ENCODE results near the gene ACOD1.
"Not testable (repeated sequence)": the region's sequence is repeated elsewhere in the genome, so short reads cannot be mapped to it uniquely, and the experiment has no call there.

The ACOD1 gene

GRCh38 chr13:76955193-76955592 is 6.9 kb downstream of the ACOD1 start:
- DNase-seq = no peak

GRCh38 chr13:76955661-76956060 is 7.3 kb downstream of the ACOD1 start:
- DNase-seq = no peak

- no peak for DNase-seq
Observed at GRCh38 chr13:76958841-76959432, 10.6 kb downstream of the ACOD1 start.

- DNase-seq = not testable (repeated sequence)
Observed at GRCh38 chr13:76959734-76960133, 11.4 kb downstream of the ACOD1 start.

GRCh38 chr13:76965759-76966421 is 17.6 kb downstream of the ACOD1 start:
- no peak for DNase-seq

GRCh38 chr13:76967031-76967430 is 18.7 kb downstream of the ACOD1 start:
- DNase-seq = no peak

- no peak for DNase-seq
Observed at GRCh38 chr13:76968041-76968440, 19.7 kb downstream of the ACOD1 start.

DNA sequence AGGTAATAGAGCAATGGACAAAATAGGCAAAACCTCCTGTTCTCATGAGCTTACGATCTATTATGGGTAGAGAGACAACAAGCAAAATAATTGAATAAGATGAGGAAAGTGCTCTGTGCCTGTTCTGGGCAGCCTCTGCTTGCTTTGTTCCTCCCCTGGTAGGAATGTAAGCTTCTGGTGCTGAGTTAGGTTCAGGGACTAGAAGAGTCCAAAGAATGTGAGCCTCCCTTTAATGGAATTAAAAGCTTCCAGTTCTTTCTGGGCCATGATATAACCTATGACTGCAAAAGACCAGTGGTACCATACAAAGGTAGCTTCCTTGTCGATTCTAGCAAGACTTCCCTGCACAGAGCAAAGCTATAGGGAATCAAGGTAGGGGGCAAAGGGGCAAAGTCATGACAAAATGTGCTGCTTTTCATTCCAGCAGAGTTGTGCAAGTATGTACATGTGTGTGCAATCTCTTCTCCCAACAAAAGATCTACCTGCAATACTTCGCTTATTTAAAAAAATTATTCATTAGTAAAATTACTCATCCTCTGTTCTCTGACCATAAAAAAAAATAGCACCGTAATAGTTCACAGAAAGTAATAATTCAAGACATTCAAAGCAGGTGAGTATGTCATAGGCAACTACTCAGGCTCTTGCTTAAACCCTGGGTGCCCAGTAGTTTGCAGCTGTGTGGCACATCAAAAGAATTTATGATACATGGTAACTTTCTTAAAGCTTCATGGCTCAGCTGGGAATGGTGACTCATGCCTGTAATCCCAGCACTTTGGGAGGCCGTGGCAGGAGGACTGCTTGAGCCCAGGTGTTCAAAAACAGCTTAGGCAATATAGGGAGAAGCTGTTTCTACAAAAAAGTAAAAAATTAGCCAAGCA is 21.4 kb downstream of the ACOD1 start:
- no peak for DNase-seq

- no peak for DNase-seq
Observed at GRCh38 chr13:76971215-76971614, 22.9 kb downstream of the ACOD1 start.

GRCh38 chr13:76971851-76972829 is 23.8 kb downstream of the ACOD1 start:
- DNase-seq = no peak

DNA sequence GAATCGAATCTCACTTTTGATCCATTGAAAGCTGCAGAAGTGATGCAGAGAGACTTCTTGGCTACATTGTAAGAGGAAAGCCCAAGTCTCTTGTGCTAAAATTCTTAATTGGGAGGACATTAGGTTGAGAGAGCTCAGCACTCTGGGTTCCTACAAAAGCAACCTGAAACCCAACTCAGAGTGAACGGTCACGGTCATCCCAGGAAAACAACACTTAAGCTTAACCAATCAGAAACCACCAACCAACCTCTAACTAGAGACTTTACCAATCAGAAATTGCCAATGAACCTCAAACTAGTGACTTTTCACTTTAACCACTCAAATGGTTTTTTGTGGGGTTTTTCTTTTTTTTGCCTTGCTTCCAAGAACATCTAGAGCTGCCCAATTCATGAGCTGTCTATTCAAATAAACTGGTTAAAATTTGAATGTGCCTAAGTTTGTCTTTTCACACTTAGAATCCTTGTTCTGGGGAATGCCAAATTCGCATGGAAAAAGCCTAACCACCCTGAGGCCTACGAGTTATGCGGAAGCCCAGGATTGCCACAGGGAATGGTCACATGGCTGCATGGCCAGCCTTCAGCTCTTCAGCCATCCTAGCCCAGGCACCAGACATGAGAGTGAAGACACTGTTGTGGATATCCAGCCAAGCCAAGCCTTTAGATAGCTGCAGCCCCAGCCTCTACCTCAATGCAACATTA is 25.8 kb downstream of the ACOD1 start:
- no peak for DNase-seq

- DNase-seq = no peak
Observed at GRCh38 chr13:76974618-76974975, 26.3 kb downstream of the ACOD1 start.

GRCh38 chr13:76975863-76976262 is 27.6 kb downstream of the ACOD1 start:
- DNase-seq = no peak

DNA sequence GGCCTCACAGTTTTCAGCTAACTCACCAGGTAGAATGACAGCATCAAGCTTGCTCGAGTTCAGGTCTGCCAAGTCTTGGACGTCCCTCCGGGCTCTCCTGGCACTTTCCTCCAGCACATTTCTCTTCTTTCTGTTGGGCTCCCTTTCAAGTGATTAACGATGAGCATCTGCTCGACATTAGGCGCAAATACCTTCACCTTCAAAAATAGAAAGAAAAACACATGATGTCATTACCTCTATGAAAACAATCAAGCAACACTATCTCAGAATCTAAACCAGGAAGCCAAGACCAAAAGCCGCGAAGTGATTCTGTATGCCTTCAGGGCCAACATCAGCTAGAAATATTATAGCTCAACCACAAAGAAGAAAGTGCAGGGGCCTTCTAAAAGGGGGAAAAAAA is 28.2 kb downstream of the ACOD1 start:
- DNase-seq = peak; percentile 35

DNA sequence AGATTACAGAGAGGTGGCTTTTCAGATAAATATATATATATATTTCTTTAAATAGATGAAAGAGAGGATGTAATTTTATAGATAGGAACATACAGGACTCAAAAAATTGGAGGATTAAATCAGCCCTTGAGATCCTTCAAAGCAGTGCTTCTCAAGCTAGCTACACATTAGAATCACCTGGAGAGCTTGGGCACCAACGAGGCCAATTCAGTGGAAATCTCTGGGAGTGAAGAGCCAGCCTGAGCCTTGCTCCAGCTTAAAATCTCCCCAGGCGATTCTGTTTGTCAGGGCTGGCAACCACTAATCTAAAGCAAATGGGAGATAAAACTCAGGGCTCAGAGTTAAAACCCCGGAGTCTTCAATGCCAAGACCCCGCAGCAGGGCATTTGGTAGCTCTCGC is 28.6 kb downstream of the ACOD1 start:
- DNase-seq = no peak

DNA sequence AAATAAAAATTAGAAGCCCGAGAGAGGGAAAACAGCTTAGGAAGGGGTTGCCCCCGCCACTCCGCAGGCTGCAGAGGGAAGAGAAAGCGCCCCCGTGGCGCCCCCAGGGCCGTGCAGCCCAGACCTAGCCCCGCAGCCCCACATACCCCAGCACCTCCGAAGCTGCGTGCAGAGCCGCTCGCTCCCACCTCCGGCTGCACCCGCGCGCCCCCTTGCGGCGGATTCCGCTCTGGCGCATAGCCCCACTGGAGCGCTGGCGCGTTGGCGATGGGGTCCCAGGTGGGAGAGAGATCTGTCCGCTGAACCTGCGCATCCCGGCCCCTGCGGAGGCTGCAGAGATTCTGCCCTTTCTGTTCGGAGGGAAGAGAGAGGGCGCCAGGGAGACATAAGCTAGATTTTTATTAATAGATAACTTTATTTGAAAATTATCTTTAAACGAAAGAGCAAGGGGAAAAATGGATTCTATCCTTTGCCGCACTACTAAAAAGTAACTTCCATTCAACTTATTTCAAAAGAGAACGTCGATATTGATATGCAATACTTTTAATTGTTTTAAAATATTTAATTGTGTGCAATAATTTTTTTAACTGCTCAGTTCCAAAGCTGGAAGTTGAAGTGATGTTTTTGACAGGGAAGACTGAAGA is 31.9 kb downstream of the ACOD1 start:
- peak; percentile 51 for DNase-seq

DNA sequence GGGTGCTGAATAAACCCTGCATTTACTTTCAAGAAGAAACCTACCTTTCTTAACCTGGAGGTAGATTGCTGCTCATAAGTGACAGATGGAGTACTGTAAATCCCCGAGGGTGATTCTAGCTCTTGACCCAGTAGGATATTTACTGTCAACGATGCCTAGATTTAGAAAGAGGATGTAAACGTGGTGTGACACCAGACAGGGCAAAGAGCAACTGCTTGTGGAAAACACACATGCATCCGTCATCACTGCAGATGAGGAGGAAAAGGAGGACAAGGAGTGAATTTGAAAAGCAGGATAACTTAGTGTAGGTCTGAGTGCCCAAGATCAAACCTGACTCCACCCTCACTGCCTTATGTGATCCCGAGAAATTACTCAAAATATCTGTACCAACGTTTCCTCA is 33.8 kb downstream of the ACOD1 start:
- DNase-seq = no peak

DNA sequence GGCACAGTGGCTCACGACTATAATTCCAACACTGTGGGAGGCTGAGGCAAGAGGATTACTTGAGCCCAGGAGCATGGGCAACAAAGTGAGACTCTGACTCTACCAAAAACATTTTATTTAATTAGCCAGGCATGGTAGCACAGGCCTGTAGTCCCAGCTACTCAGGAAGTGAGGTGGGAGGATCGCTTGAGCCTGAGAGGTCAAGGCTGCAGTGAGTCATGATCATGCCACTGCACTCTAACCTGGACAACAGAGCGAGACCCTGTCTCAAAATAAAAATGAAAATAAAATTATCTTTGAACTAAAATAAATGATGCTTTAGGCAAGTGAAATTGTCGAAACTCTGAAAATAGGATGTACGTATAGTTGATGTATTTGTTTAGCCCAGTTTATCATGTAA is 35.4 kb downstream of the ACOD1 start:
- DNase-seq = no peak

- DNase-seq = no peak
Observed at GRCh38 chr13:76991432-76991795, 43.1 kb downstream of the ACOD1 start.

DNA sequence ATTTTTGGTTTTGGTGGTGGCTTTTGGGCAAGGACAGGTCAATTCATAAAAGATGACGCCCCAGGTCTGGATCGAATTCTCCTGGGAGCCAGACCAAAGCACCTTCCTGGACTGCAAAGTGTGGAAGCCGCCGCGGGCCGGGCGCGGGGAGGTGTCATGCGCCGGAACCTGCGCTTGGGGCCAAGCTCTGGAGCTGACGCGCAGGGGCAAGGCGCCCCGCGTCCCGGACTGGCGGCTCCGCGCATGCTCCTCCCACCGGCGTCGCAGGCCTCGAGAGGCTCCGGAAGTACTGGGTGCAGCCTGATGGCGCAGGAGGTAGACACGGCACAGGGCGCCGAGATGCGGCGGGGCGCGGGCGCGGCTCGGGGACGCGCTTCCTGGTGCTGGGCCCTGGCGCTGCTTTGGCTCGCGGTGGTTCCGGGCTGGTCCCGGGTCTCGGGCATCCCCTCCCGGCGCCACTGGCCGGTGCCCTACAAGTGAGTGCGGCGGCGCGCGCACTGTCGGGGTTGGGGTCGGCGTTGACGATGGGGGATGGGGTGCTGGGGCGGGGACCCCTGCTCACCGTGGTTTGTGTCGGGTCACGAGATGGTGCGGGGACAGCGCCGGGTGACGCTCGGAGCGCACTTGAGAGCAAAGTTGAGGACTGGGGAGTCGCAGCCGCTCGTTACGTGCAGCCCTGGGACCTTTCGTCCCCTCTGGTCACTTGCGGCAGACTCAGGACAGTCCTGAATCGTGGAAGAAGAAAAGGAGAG is 43.7 kb downstream of the ACOD1 start, which contains the start of gene CLN5:
Gene CLN5 (plus strand): TSS at position 286 of the 752 bp plus-strand sequence. CDS start 18 bp downstream, at position 304.
- peak; percentile 80 for DNase-seq

- no peak for DNase-seq
Observed at GRCh38 chr13:76992548-76993001, 44.3 kb downstream of the ACOD1 start.

All from kidney glomerular epithelial cell (primary cell).